H1 (cell line): ENCODE data around the gene AGT. TPM values are rescaled to one million over a fixed set of nuclear protein-coding genes. Genes with fewer than 3 reads are reported as not detected.

Source experiments
- CTCF ChIA-PET: fragments of 300-600 bp; sonication (Branson Sonifier 250); formaldehyde crosslinking; loops from one replicate; lab custom pipeline; 2021; ENCODE audit not compliant: partially characterized antibody; lab: Charles Lee
- POLR2A ChIA-PET: fragments of 300-600 bp; sonication (Branson Sonifier 250); formaldehyde crosslinking; loops from one replicate; lab custom pipeline; 2021; ENCODE audit warnings: inconsistent platforms; ENCODE audit not compliant: partially characterized antibody; lab: Charles Lee
- DNase-seq, 2 experiments: peaks; one replicate each; pipeline versions ENCODE4 v3.0.0 to v3.0.0-alpha.2; 2010 to 2022; ENCODE audit warnings: low spot score in 2 of 2, low read depth in 1 of 2, mixed read lengths in 1 of 2
- FAIRE-seq: peaks from 2 replicates; lab custom pipeline; 2011; peaks lifted over from hg19 to GRCh38; lab: Jason Lieb, UNC
- H2AFZ ChIP-seq: 2 replicates; pipeline ENCODE4 v1.8.1; 2012; ENCODE audit warnings: low read length, inconsistent platforms
- H2AK5ac ChIP-seq: 2 replicates; pipeline ENCODE4 v1.6.1; 2013; ENCODE audit warnings: low read depth, low read length
- H2BK120ac ChIP-seq: replicated peaks from 2 replicates; pipeline ENCODE3; 2013; ENCODE audit warnings: low read depth, low read length, inconsistent platforms
- H2BK12ac ChIP-seq: 2 replicates; pipeline ENCODE4 v1.6.1; 2013; ENCODE audit warnings: low read depth, low read length
- H2BK15ac ChIP-seq: 2 replicates; pipeline ENCODE4 v1.6.1; 2013; ENCODE audit warnings: low read length
- H2BK20ac ChIP-seq: 2 replicates; pipeline ENCODE4 v1.6.1; 2013; ENCODE audit warnings: low read length
- H2BK5ac ChIP-seq: 2 replicates; pipeline ENCODE4 v1.6.1; 2013; ENCODE audit warnings: low read depth, low read length
- H3K14ac ChIP-seq: 2 replicates; pipeline ENCODE4 v1.6.1; 2013; ENCODE audit warnings: inconsistent platforms; ENCODE audit not compliant: insufficient read length
- H3K18ac ChIP-seq: 2 replicates; pipeline ENCODE4 v1.6.1; 2013; ENCODE audit warnings: low read length; ENCODE audit errors: extremely low read depth
- H3K23ac ChIP-seq: 2 replicates; pipeline ENCODE4 v1.6.1; 2013; ENCODE audit warnings: inconsistent platforms; ENCODE audit not compliant: insufficient read length
- H3K23me2 ChIP-seq: 2 replicates; pipeline ENCODE4 v1.6.1; 2013; ENCODE audit warnings: low read depth, low read length
- H3K27ac ChIP-seq: 2 replicates; pipeline ENCODE4 v1.6.1; 2011; ENCODE audit warnings: low read depth, low read length, inconsistent platforms
- H3K27me3 ChIP-seq, 4 experiments: replicated peaks in 1 of 4; 1 replicate in 1 of 4; 2 replicates in 3 of 4; pipeline versions ENCODE4 v1.6.1 to v1.8.1; 2011 to 2013; ENCODE audit warnings: low read length in 3 of 4, mild to moderate bottlenecking in 3 of 4, inconsistent platforms in 2 of 4, mixed read lengths in 2 of 4, moderate library complexity in 1 of 4; ENCODE audit not compliant: control insufficient read depth in 3 of 4, insufficient read depth in 3 of 4; ENCODE audit errors: extremely low read depth in 1 of 4
- H3K36me3 ChIP-seq, 4 experiments: 2 replicates each; pipeline versions ENCODE4 v1.6.1 to v1.8.1; 2011 to 2013; ENCODE audit warnings: mild to moderate bottlenecking in 4 of 4, low read length in 3 of 4, moderate library complexity in 2 of 4, control low read depth in 1 of 4, inconsistent platforms in 1 of 4; ENCODE audit not compliant: insufficient read depth in 4 of 4, control insufficient read depth in 2 of 4
- H3K4ac ChIP-seq: replicated peaks from 2 replicates; pipeline ENCODE3; 2013; ENCODE audit warnings: low read length, low read depth, mixed read lengths, inconsistent platforms; ENCODE audit not compliant: insufficient read length
- H3K4me1 ChIP-seq, 4 experiments: replicated peaks in 1 of 4; 1 replicate in 1 of 4; 2 replicates in 3 of 4; pipeline versions ENCODE4 v1.6.1 to v1.8.1; 2011 to 2013; ENCODE audit warnings: low read length in 3 of 4, inconsistent platforms in 2 of 4, mixed read lengths in 1 of 4; ENCODE audit not compliant: insufficient read depth in 4 of 4, control insufficient read depth in 3 of 4
- H3K4me2 ChIP-seq, 2 experiments: 2 replicates each; pipeline versions ENCODE4 v1.6.1 to v1.8.1; 2011 to 2013; ENCODE audit warnings: low read depth in 2 of 2, low read length in 2 of 2, control low read depth in 1 of 2, inconsistent platforms in 1 of 2, mild to moderate bottlenecking in 1 of 2; ENCODE audit not compliant: insufficient read depth in 1 of 2
- H3K4me3 ChIP-seq, 4 experiments: fragments of 200-600, 300-600 bp in 1 of 4; sonication (generic), shearing (Covaris generic), sonication (Bioruptor Twin) in 1 of 4; 2 replicates each; pipeline versions ENCODE4 v1.5.1 to v1.8.1; 2011 to 2016; ENCODE audit warnings: low read length in 4 of 4, low read depth in 3 of 4, control low read depth in 2 of 4, inconsistent platforms in 2 of 4, mild to moderate bottlenecking in 2 of 4, mixed read lengths in 1 of 4, moderate library complexity in 1 of 4; ENCODE audit not compliant: insufficient read depth in 2 of 4; ENCODE audit errors: extremely low read depth in 1 of 4
- H3K56ac ChIP-seq: replicated peaks from 2 replicates; pipeline ENCODE3; 2013; ENCODE audit warnings: low read depth, mild to moderate bottlenecking, mixed read lengths, low read length, inconsistent platforms; ENCODE audit not compliant: insufficient read length
- H3K79me1 ChIP-seq: 2 replicates; pipeline ENCODE4 v1.6.1; 2013; ENCODE audit warnings: low read depth, low read length, control low read depth
- H3K79me2 ChIP-seq, 2 experiments: 2 replicates each; pipeline versions ENCODE4 v1.6.1 to v1.8.1; 2012 to 2013; ENCODE audit warnings: low read length in 2 of 2, mild to moderate bottlenecking in 2 of 2, inconsistent platforms in 1 of 2; ENCODE audit not compliant: insufficient read depth in 2 of 2, control insufficient read depth in 1 of 2
- H3K9ac ChIP-seq, 4 experiments: replicated peaks in 1 of 4; 1 replicate in 1 of 4; 2 replicates in 3 of 4; pipeline versions ENCODE4 v1.6.1 to v1.8.1; 2011 to 2013; ENCODE audit warnings: low read depth in 3 of 4, low read length in 3 of 4, control low read depth in 2 of 4, mild to moderate bottlenecking in 2 of 4, moderate library complexity in 2 of 4, inconsistent platforms in 1 of 4; ENCODE audit errors: extremely low read depth in 1 of 4
- H3K9me3 ChIP-seq, 2 experiments: 2 replicates each; pipeline versions ENCODE4 v1.6.1 to v1.8.1; 2012 to 2013; ENCODE audit warnings: mild to moderate bottlenecking in 2 of 2, moderate library complexity in 2 of 2, control low read depth in 1 of 2, inconsistent platforms in 1 of 2, low read depth in 1 of 2, low read length in 1 of 2, mixed read lengths in 1 of 2; ENCODE audit not compliant: insufficient read depth in 2 of 2
- H4K20me1 ChIP-seq, 2 experiments: replicated peaks in 1 of 2; 2 replicates each; pipeline versions ENCODE3 to v1.8.1; 2011 to 2013; ENCODE audit warnings: inconsistent platforms in 2 of 2, low read length in 2 of 2, mild to moderate bottlenecking in 1 of 2; ENCODE audit not compliant: insufficient read depth in 2 of 2, control insufficient read depth in 1 of 2
- H4K5ac ChIP-seq: 2 replicates; pipeline ENCODE4 v1.6.1; 2013; ENCODE audit warnings: low read length, low read depth, mixed read lengths, inconsistent platforms; ENCODE audit not compliant: insufficient read length
- H4K8ac ChIP-seq: 2 replicates; pipeline ENCODE4 v1.8.0; 2013; ENCODE audit warnings: mild to moderate bottlenecking, moderate library complexity, low read length, inconsistent platforms; ENCODE audit not compliant: insufficient read depth; ENCODE audit errors: extremely low read depth
- H4K91ac ChIP-seq: replicated peaks from 2 replicates; pipeline ENCODE3; 2013; ENCODE audit warnings: low read length, mixed read lengths, inconsistent platforms; ENCODE audit not compliant: insufficient read length
- CREB1 ChIP-seq: IDR thresholded peaks from 2 replicates; pipeline ENCODE4 v1.6.1; 2012; ENCODE audit warnings: inconsistent platforms
- HDAC2 ChIP-seq, 2 experiments: fragments of 300-600 bp in 1 of 2; sonication (generic) in 1 of 2; IDR thresholded peaks; 2 replicates each; pipeline ENCODE4 v1.6.1; 2011 to 2012; ENCODE audit warnings: low read depth in 2 of 2, low read length in 2 of 2, mild to moderate bottlenecking in 2 of 2, moderate library complexity in 2 of 2, borderline replicate concordance in 1 of 2, inconsistent platforms in 1 of 2
- MAFK ChIP-seq: IDR thresholded peaks from 2 replicates; pipeline ENCODE4 v1.6.1; 2012; ENCODE audit warnings: low read depth, mild to moderate bottlenecking, improper control_type of control experiment, low read length
- RBBP5 ChIP-seq: IDR thresholded peaks from 2 replicates; pipeline ENCODE4 v1.7.1; 2012; ENCODE audit warnings: low read depth, mild to moderate bottlenecking, inconsistent platforms, low read length, moderate library complexity, borderline replicate concordance
- SIN3A ChIP-seq, 2 experiments: IDR thresholded peaks in 1 of 2; conservative IDR thresholded peaks in 1 of 2; 2 replicates each; pipeline ENCODE4 v1.6.1; 2011 to 2012; ENCODE audit warnings: low read length in 2 of 2, improper control_type of control experiment in 1 of 2, low read depth in 1 of 2, mild to moderate bottlenecking in 1 of 2
- SIRT6 ChIP-seq: IDR thresholded peaks from one replicate; pipeline ENCODE4 v1.7.1; 2012; ENCODE audit warnings: low read length, inconsistent platforms
- WGBS, 2 experiments: shearing (Covaris generic) in 1 of 2; methylation state at CpG; one replicate each; pipeline versions ENCODE4 v1.1.6 to v1.1.7; 2013 to 2015; ENCODE audit warnings: low lambda C conversion rate in 2 of 2, mixed read lengths in 2 of 2, inconsistent platforms in 1 of 2, low coverage in 1 of 2, missing lambda C conversion rate in 1 of 2; ENCODE audit not compliant: insufficient replicate concordance in 2 of 2, insufficient coverage in 1 of 2, insufficient read length in 1 of 2; ENCODE audit errors: extremely low coverage in 1 of 2, missing lambda C conversion rate in 1 of 2; 5-methylcytosine and 5-hydroxymethylcytosine counted together
- polyA plus RNA-seq, 7 experiments: library from polyadenylated mRNA; depleted of rRNA in 3 of 7; stranded (reverse) in 5 of 7; unstranded in 2 of 7; fragments of >200 nt in 5 of 7; fragments of 200-250 nt in 2 of 7; gene quantifications; 1 replicate in 5 of 7; 2 replicates in 1 of 7; 4 replicates in 1 of 7; pipeline versions ENCODE4 v1.2.1 to v1.2.3, GENCODE V29; 2011 to 2013; ENCODE audit warnings: missing spikeins in 2 of 7, mixed read lengths in 2 of 7
- total RNA-seq: library from RNA; stranded (reverse); fragmentation: NEBNext Ultra II Directional; extraction: Animal tissue kit (Norgen Biotek cat#: 25700); gene quantifications from 2 replicates; pipeline ENCODE4 v1.2.1, GENCODE V29; 2021
- TF ChIP-seq, protein P1 (sequence below): IDR thresholded peaks from 2 replicates; pipeline ENCODE4 v1.6.1; 2011; ENCODE audit warnings: low read length, improper control_type of control experiment

Gene AGT
- total and polyA plus RNA-seq, 2 of the 8 experiments (the other 6 are each of a cell fraction or from before 2014, with no cell fraction given), result 0.20 TPM; not detected in 1

DNA sequence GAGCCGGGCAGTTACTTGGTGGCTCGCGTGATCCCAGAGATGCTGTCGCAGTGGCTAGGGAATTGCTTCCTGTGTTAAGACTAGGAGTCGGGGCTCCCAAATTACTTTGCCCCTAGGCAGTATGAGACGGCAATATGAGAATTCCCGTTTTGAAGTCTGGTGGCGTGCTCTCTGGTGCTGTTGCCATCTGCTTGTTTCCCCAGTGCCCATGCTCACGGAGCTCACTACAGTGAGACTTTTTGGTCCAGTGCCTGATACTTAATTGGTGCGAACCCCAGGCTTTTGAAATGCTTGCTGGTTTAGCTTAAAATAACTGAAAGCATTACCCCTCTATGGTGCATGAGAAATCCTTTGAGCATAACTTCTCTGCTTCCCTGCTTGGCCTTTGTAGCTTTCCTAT is 22.3 kb downstream of the AGT start:
- Histone ChIP-seq H4K5ac (no peak overlapping the region), H3K56ac (no peak overlapping the region), H3K27me3 (no peaks in the 10 kb centered on the region), H3K4ac (no peak overlapping the region), H3K79me1 (no peaks in the 10 kb centered on the region), H3K36me3 (peaks cover 12 to 62% (median 32%) of the 10 kb centered on the region in 4 experiments; a peak in 7 of 8 replicates), H2BK20ac (no peak overlapping the region), H3K27ac (no peak overlapping the region), H2BK15ac (no peak overlapping the region), H3K9me3 (no peaks in the 10 kb centered on the region), H3K9ac (no peak overlapping the region), H3K14ac (no peak overlapping the region), H2BK12ac (no peak overlapping the region), H2BK120ac (no peak overlapping the region), H4K20me1 (peaks cover 0 to 1% of the 10 kb centered on the region in 2 experiments), H3K23ac (no peak overlapping the region), H3K4me2 (no peak overlapping the region), H2AK5ac (no peak overlapping the region), H4K91ac (no peak overlapping the region), H2BK5ac (no peak overlapping the region), H3K4me3 (no peak overlapping the region), H4K8ac (no peak overlapping the region; the same call in 1 of the 2 replicates), H2AFZ (no peak overlapping the region), H3K79me2 (no peaks in the 10 kb centered on the region), H3K18ac (no peak overlapping the region), H3K23me2 (no peaks in the 10 kb centered on the region), H3K4me1 (peaks cover 0 to 8% (median 1%) of the 10 kb centered on the region in 4 experiments; a peak in 1 of 7 replicates)
- no peak for FAIRE-seq
- ChIA-PET POLR2A (no interaction called here), CTCF (no interaction called here)
- TF ChIP-seq SIN3A (conservative IDR thresholded peaks at IDR 0.05 in 1 of 2, IDR thresholded peaks at IDR 0.05 in 1 of 2; ENCODE audit: low read depth in 1 of 2, low read length in 2 of 2), result no peak
- TF ChIP-seq RBBP5, result no peak
- TF ChIP-seq, protein P1, sequence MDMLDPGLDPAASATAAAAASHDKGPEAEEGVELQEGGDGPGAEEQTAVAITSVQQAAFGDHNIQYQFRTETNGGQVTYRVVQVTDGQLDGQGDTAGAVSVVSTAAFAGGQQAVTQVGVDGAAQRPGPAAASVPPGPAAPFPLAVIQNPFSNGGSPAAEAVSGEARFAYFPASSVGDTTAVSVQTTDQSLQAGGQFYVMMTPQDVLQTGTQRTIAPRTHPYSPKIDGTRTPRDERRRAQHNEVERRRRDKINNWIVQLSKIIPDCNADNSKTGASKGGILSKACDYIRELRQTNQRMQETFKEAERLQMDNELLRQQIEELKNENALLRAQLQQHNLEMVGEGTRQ, result no peak
- no peak for TF ChIP-seq CREB1
- no peak for TF ChIP-seq HDAC2 (IDR thresholded peaks at IDR 0.05; ENCODE audit: borderline replicate concordance in 1 of 2, low read depth in 2 of 2, low read length in 2 of 2)
- TF ChIP-seq MAFK, result no peak
- TF ChIP-seq SIRT6, result no peak
- 91% methylated on average over 10 of the region's 10 CpGs; no CpG with 5 or more reads in 1 of the 2 experiments for WGBS, 2 experiments
- DNase-seq, result no peak
